Measurements from ENCODE around the gene FAM20C. TPM values are rescaled to one million over a fixed set of nuclear protein-coding genes. Genes with fewer than 3 reads are reported as not detected.

The FAM20C gene
- 56.3 TPM for polyA plus RNA-seq (2013, experiment 1 of 2)
- 57.5 TPM for polyA plus RNA-seq (2013, experiment 2 of 2)

DNA sequence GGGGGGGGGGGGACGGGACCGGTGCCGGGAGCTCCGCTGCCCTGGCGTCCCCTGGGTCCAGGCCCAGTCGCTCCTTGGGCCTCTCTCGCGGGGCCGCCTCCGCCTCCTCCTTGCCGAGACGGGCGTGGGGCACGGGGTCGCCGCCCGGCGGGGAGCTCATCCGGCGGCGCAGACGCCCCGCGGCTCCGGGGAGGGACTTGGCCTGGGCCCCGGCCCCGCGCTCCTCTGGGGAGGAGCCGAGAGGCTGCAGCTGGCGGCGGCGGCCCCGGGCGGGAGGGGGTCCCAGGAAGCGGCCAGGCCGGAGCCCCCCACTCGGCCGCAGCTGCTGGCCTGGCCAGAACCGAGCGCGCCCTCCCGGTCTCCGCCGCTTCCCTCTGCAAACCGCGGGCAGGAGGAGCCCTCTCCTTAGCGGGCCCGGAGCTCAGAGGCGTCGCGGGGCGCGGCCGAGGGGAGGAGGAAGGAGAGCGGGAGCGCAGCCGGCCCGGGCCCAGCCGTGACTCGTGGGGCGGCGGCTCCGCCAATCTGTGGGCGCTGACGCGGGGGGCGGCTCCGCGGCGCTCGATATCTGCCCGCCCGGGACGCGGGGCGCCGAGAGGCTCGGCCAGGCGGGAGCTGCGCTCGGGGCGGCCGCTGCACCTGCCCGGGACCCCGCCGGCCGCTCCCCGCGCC, at the start of gene FAM20C:
TSS of gene FAM20C (plus strand) at position 591 of the 669 bp plus-strand sequence. CDS start 629 bp downstream, outside the sequence.
- Histone ChIP-seq H3K27ac (ENCODE audit: low read length, poor library complexity, severe bottlenecking) (peak within 1 kb of the TSS; percentile 54), H3K4me1 (ENCODE audit: control insufficient read depth, insufficient read depth, low read depth, low read length) (peaks cover 36% of the 10 kb centered on the region), H3K9ac (ENCODE audit: low read length) (peak within 1 kb of the TSS; percentile 92), H3K18ac (ENCODE audit: low read depth in 1 of 2, low read length in 2 of 2) (peak within 1 kb of the TSS; percentile 37 to 97), H3K4me3 (ENCODE audit: insufficient read depth in 1 of 2, low read depth in 1 of 2, low read length in 2 of 2) (peak within 1 kb of the TSS; percentile 73 to 98), H3K27me3 (ENCODE audit: control insufficient read depth in 1 of 2, insufficient read depth in 1 of 2, low read length in 2 of 2) (peaks cover 8% of the 10 kb centered on the region in 2 experiments), H4K91ac (ENCODE audit: low read length) (peak within 1 kb of the TSS; percentile 91), H2BK12ac (ENCODE audit: low read length in 2 of 2) (peak within 1 kb of the TSS in 1 of 2 experiments; percentile 87), H2AFZ (ENCODE audit: low read depth, low read length) (no peak within 1 kb of the TSS), H4K8ac (ENCODE audit: low read length) (peak within 1 kb of the TSS; percentile 7), H3K4me2 (ENCODE audit: low read length, poor library complexity, severe bottlenecking) (peak within 1 kb of the TSS; percentile 89), H2BK5ac (ENCODE audit: low read depth, low read length, poor library complexity, severe bottlenecking) (peak within 1 kb of the TSS; percentile 12), H3K79me1 (replicated peaks; ENCODE audit: low read length, poor library complexity, severe bottlenecking) (peaks cover 22% of the 10 kb centered on the region), H3K23ac (ENCODE audit: low read length in 2 of 2) (peak within 1 kb of the TSS in 1 of 2 experiments; percentile 90), H2BK15ac (ENCODE audit: low read depth, poor library complexity, severe bottlenecking) (peak within 1 kb of the TSS; percentile 20), H3K14ac (ENCODE audit: low read length in 2 of 2) (peak within 1 kb of the TSS in 1 of 2 experiments; percentile 98), H3K4ac (ENCODE audit: low read depth in 1 of 2, low read length in 2 of 2) (peak within 1 kb of the TSS in 1 of 2 experiments; percentile 24), H3K9me3 (ENCODE audit: control insufficient read depth, low read length) (no peaks in the 10 kb centered on the region), H3K36me3 (ENCODE audit: control insufficient read depth in 1 of 2, insufficient read depth in 2 of 2, low read depth in 1 of 2, low read length in 2 of 2) (peaks cover 21 to 36% of the 10 kb centered on the region in 2 experiments), H2BK120ac (ENCODE audit: low read depth, low read length) (peak within 1 kb of the TSS; percentile 86), H2AK5ac (ENCODE audit: low read length, severe bottlenecking) (no peak within 1 kb of the TSS)
- peak; percentile 87 for DNase-seq
- 0% methylated on average over 21 of the region's 89 CpGs for WGBS

DNA sequence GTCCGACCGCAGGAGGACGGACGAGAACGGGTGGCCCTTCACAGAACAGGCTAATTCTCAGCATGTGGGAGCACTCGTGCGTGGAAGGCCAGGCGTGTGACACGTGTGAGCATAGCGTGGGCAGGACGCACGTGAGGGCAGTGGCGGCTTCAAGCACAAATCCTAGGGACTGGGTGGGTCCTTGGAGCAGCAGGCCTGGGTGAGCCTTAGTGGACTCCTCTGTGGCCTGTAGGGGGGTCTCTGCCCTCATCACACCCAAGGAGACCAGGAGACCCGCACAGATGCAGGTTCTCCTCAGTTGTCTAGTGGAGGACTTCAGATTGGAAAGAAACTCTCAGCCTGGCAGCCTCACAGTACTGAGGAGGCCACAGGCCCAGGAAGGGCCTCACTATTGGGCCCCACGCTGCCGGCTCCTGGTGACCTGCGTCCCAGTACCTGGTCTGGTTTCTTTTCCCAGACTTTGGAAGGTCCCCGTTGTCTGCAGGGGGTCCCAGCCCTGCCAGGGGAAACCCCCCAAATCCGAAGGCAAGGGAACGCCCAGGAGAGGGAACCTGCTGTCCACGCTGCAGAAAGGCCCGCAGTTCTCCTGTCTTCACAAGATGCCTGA, 49.1 kb upstream of the FAM20C start:
- H4K8ac ChIP-seq (ENCODE audit: low read length) = no peak overlapping the region
- H2AFZ ChIP-seq (ENCODE audit: low read depth, low read length) = no peak overlapping the region
- no peak overlapping the region for H3K27ac ChIP-seq (ENCODE audit: low read length, poor library complexity, severe bottlenecking)
- no peak overlapping the region for H3K23ac ChIP-seq (ENCODE audit: low read length in 2 of 2)
- H4K91ac ChIP-seq (ENCODE audit: low read length) = no peak overlapping the region
- peaks cover 4% of the 10 kb centered on the region for H3K4me1 ChIP-seq (ENCODE audit: control insufficient read depth, insufficient read depth, low read depth, low read length)
- H3K4me2 ChIP-seq (ENCODE audit: low read length, poor library complexity, severe bottlenecking) = no peak overlapping the region
- H2AK5ac ChIP-seq (ENCODE audit: low read length, severe bottlenecking) = no peak overlapping the region
- H3K4me3 ChIP-seq (ENCODE audit: insufficient read depth in 1 of 2, low read depth in 1 of 2, low read length in 2 of 2) = no peak overlapping the region
- H3K9ac ChIP-seq (ENCODE audit: low read length) = no peak overlapping the region
- WGBS = 89% methylated on average over 22 of the region's 22 CpGs
- H3K79me1 ChIP-seq (replicated peaks; ENCODE audit: low read length, poor library complexity, severe bottlenecking) = no peaks in the 10 kb centered on the region
- H3K36me3 ChIP-seq (ENCODE audit: control insufficient read depth in 1 of 2, insufficient read depth in 2 of 2, low read depth in 1 of 2, low read length in 2 of 2) = peaks cover 3 to 18% of the 10 kb centered on the region in 2 experiments
- DNase-seq = no peak
- no peaks in the 10 kb centered on the region for H3K9me3 ChIP-seq (ENCODE audit: control insufficient read depth, low read length)
- no peak overlapping the region for H2BK5ac ChIP-seq (ENCODE audit: low read depth, low read length, poor library complexity, severe bottlenecking)
- no peak overlapping the region for H2BK120ac ChIP-seq (ENCODE audit: low read depth, low read length)
- no peak overlapping the region for H3K18ac ChIP-seq (ENCODE audit: low read depth in 1 of 2, low read length in 2 of 2)
- H2BK12ac ChIP-seq (ENCODE audit: low read length in 2 of 2) = no peak overlapping the region
- no peak overlapping the region for H3K14ac ChIP-seq (ENCODE audit: low read length in 2 of 2)
- H2BK15ac ChIP-seq (ENCODE audit: low read depth, poor library complexity, severe bottlenecking) = no peak overlapping the region
- peaks cover 0 to 15% of the 10 kb centered on the region in 2 experiments for H3K27me3 ChIP-seq (ENCODE audit: control insufficient read depth in 1 of 2, insufficient read depth in 1 of 2, low read length in 2 of 2)
- H3K4ac ChIP-seq (ENCODE audit: low read depth in 1 of 2, low read length in 2 of 2) = no peak overlapping the region

DNA sequence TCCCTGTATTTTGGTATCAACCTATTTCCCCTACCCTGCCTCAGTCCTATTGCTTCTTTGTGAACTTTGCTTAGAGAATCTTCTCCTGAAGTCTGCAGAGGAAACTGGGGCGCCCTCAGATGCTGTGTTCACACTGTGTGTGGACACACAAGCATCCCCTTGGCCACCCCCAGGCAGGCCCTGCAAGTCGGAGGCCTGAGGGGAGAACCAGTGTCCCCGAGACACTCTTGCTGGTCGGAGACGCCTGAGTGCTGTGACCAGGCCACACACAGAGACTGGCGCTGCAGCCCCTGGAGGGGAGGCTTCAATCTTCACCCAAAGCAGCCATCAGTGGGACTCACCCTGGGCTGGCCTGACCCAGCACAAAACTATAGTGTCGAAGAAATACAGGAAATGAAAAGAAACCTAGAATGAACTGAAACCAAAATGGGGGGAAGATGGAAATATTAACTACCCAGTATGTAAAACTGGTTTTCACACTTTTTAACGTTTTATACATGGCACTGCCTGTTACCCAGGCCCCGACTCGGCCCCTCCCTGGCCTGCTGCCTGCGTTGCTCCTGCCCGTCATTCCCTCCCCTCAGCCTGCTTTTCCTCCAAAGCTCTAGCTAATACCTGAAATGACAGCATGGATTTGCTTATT, 48.4 kb upstream of the FAM20C start:
- no peak overlapping the region for H3K4ac ChIP-seq (ENCODE audit: low read depth in 1 of 2, low read length in 2 of 2)
- no peak overlapping the region for H2BK120ac ChIP-seq (ENCODE audit: low read depth, low read length)
- H3K4me3 ChIP-seq (ENCODE audit: insufficient read depth in 1 of 2, low read depth in 1 of 2, low read length in 2 of 2) = no peak overlapping the region
- H4K91ac ChIP-seq (ENCODE audit: low read length) = no peak overlapping the region
- no peak overlapping the region for H3K4me2 ChIP-seq (ENCODE audit: low read length, poor library complexity, severe bottlenecking)
- H2AK5ac ChIP-seq (ENCODE audit: low read length, severe bottlenecking) = no peak overlapping the region
- no peaks in the 10 kb centered on the region for H3K9me3 ChIP-seq (ENCODE audit: control insufficient read depth, low read length)
- H2BK15ac ChIP-seq (ENCODE audit: low read depth, poor library complexity, severe bottlenecking) = no peak overlapping the region
- peaks cover 3 to 18% of the 10 kb centered on the region in 2 experiments for H3K36me3 ChIP-seq (ENCODE audit: control insufficient read depth in 1 of 2, insufficient read depth in 2 of 2, low read depth in 1 of 2, low read length in 2 of 2)
- H3K4me1 ChIP-seq (ENCODE audit: control insufficient read depth, insufficient read depth, low read depth, low read length) = peaks cover 4% of the 10 kb centered on the region
- H4K8ac ChIP-seq (ENCODE audit: low read length) = no peak overlapping the region
- WGBS = 88% methylated on average over 12 of the region's 12 CpGs
- H2BK5ac ChIP-seq (ENCODE audit: low read depth, low read length, poor library complexity, severe bottlenecking) = no peak overlapping the region
- H3K27ac ChIP-seq (ENCODE audit: low read length, poor library complexity, severe bottlenecking) = no peak overlapping the region
- no peak overlapping the region for H2AFZ ChIP-seq (ENCODE audit: low read depth, low read length)
- no peak overlapping the region for H2BK12ac ChIP-seq (ENCODE audit: low read length in 2 of 2)
- no peaks in the 10 kb centered on the region for H3K79me1 ChIP-seq (replicated peaks; ENCODE audit: low read length, poor library complexity, severe bottlenecking)
- no peak overlapping the region for H3K14ac ChIP-seq (ENCODE audit: low read length in 2 of 2)
- DNase-seq = no peak
- H3K23ac ChIP-seq (ENCODE audit: low read length in 2 of 2) = no peak overlapping the region
- H3K9ac ChIP-seq (ENCODE audit: low read length) = no peak overlapping the region
- H3K18ac ChIP-seq (ENCODE audit: low read depth in 1 of 2, low read length in 2 of 2) = no peak overlapping the region
- H3K27me3 ChIP-seq (ENCODE audit: control insufficient read depth in 1 of 2, insufficient read depth in 1 of 2, low read length in 2 of 2) = peaks cover 0 to 15% of the 10 kb centered on the region in 2 experiments

DNA sequence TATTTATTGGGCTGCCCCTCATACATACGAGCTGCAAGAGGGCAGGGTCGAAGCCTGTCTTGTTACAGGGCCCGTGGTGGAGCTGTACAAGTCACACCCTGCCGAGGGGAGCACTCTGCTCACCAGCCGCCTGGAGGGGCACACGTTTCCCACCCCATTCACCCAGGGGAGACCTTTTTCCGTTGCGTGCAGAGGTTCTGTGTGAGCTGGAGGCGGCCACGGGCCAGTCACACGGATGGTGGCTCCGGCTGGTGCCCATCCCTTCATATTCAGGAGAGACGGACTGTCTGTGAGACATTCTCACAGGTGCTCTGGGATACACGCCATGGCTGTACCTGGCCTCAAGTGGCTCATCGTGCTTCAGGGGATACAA, 47.9 kb upstream of the FAM20C start:
- H2BK12ac ChIP-seq (ENCODE audit: low read length in 2 of 2) = no peak overlapping the region
- H3K4ac ChIP-seq (ENCODE audit: low read depth in 1 of 2, low read length in 2 of 2) = no peak overlapping the region
- H3K4me1 ChIP-seq (ENCODE audit: control insufficient read depth, insufficient read depth, low read depth, low read length) = peaks cover 4% of the 10 kb centered on the region
- H2BK5ac ChIP-seq (ENCODE audit: low read depth, low read length, poor library complexity, severe bottlenecking) = no peak overlapping the region
- H4K91ac ChIP-seq (ENCODE audit: low read length) = no peak overlapping the region
- no peak overlapping the region for H2AFZ ChIP-seq (ENCODE audit: low read depth, low read length)
- H3K9ac ChIP-seq (ENCODE audit: low read length) = no peak overlapping the region
- no peak overlapping the region for H2BK120ac ChIP-seq (ENCODE audit: low read depth, low read length)
- H4K8ac ChIP-seq (ENCODE audit: low read length) = no peak overlapping the region
- WGBS = 89% methylated on average over 13 of the region's 15 CpGs
- H3K14ac ChIP-seq (ENCODE audit: low read length in 2 of 2) = no peak overlapping the region
- no peak overlapping the region for H2BK15ac ChIP-seq (ENCODE audit: low read depth, poor library complexity, severe bottlenecking)
- H3K4me2 ChIP-seq (ENCODE audit: low read length, poor library complexity, severe bottlenecking) = no peak overlapping the region
- H3K79me1 ChIP-seq (replicated peaks; ENCODE audit: low read length, poor library complexity, severe bottlenecking) = no peaks in the 10 kb centered on the region
- peaks cover 3 to 18% of the 10 kb centered on the region in 2 experiments for H3K36me3 ChIP-seq (ENCODE audit: control insufficient read depth in 1 of 2, insufficient read depth in 2 of 2, low read depth in 1 of 2, low read length in 2 of 2)
- DNase-seq = no peak
- H3K27ac ChIP-seq (ENCODE audit: low read length, poor library complexity, severe bottlenecking) = no peak overlapping the region
- no peak overlapping the region for H2AK5ac ChIP-seq (ENCODE audit: low read length, severe bottlenecking)
- H3K27me3 ChIP-seq (ENCODE audit: control insufficient read depth in 1 of 2, insufficient read depth in 1 of 2, low read length in 2 of 2) = peaks cover 0 to 11% of the 10 kb centered on the region in 2 experiments
- H3K18ac ChIP-seq (ENCODE audit: low read depth in 1 of 2, low read length in 2 of 2) = no peak overlapping the region
- no peak overlapping the region for H3K23ac ChIP-seq (ENCODE audit: low read length in 2 of 2)
- no peaks in the 10 kb centered on the region for H3K9me3 ChIP-seq (ENCODE audit: control insufficient read depth, low read length)
- no peak overlapping the region for H3K4me3 ChIP-seq (ENCODE audit: insufficient read depth in 1 of 2, low read depth in 1 of 2, low read length in 2 of 2)
